Stimulated activated effector memory CD8-positive, alpha-beta T cell treated with anti-CD3 and anti-CD28 coated beads, Interleukin-12 subunit alpha, Interleukin-12 subunit beta, amount 100 ng/mL, for 72 hours (primary cell): ENCODE results near the gene TMEM30A.
A peak's percentile ranks its signal among the peaks of the same experiment; 100 is the strongest.

Experiments used
- ATAC-seq: fragments of 150-1000 bp; cut with Tn5 transposase; 2 replicates; pipeline ENCODE4 v1.10.0; 2021
- DNase-seq, 2 donors: peaks; one replicate each; pipeline ENCODE4 v3.0.0; 2021 to 2022; ENCODE audit warnings: low spot score in 2 of 2
- H3K27ac Mint-ChIP-seq: one replicate; pipeline ENCODE4 v1.8.0; 2022; ENCODE audit warnings: mild to moderate bottlenecking, mixed read lengths
- H3K36me3 Mint-ChIP-seq: one replicate; pipeline ENCODE4 v1.8.0; 2022; ENCODE audit warnings: mild to moderate bottlenecking, mixed read lengths
- H3K4me1 Mint-ChIP-seq: one replicate; pipeline ENCODE4 v1.8.0; 2022; ENCODE audit warnings: mixed read lengths
- H3K4me3 Mint-ChIP-seq: one replicate; pipeline ENCODE4 v1.8.0; 2022; ENCODE audit warnings: mild to moderate bottlenecking, mixed read lengths
- H3K9me3 Mint-ChIP-seq: one replicate; pipeline ENCODE4 v1.8.0; 2022; ENCODE audit warnings: mixed read lengths

TMEM30A gene

DNA sequence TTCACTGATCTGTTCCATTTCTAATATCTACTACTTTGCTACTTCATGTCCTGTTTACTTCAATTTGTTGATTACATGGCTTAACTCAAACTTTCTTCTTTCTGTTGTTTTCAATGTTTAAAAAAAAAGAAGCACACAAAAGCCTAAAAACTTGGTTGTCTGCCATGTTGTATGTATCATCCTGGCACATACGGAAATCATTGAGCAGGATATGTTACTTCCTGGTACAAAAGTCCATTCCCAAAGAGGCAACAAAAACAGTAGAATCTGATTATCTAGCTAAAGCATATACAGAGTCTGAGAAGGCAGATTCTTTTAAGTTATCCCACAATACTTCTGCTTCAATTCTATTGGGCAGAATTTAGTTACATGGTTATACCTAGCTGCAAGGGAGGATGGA is 64.2 kb downstream of the TMEM30A start:
- Mint-ChIP-seq H3K27ac (no peak overlapping the region), H3K9me3 (no peaks in the 10 kb centered on the region), H3K4me1 (no peaks in the 10 kb centered on the region), H3K36me3 (no peaks in the 10 kb centered on the region), H3K4me3 (no peak overlapping the region)
- DNase-seq, result no peak
- ATAC-seq, result no peak

DNA sequence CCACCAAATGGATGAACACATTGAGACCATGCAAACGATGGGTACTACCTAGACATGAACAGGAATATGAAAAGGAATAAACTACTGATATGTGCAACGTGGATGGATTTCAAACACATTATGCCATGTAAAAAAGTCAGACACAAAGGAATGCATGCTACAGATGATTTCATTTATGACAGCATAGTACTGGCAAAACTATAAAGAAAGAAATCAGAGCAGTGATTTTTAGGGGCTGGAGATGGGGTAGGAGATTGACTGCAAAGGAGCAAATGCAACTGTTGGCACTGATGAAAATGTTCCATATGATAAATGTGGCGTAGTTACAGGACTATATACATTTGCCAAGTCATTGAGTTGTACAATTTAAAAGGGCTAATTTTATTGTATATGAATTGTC is 65.3 kb downstream of the TMEM30A start:
- H3K27ac Mint-ChIP-seq, result no peak overlapping the region
- no peaks in the 10 kb centered on the region for H3K9me3 Mint-ChIP-seq

DNA sequence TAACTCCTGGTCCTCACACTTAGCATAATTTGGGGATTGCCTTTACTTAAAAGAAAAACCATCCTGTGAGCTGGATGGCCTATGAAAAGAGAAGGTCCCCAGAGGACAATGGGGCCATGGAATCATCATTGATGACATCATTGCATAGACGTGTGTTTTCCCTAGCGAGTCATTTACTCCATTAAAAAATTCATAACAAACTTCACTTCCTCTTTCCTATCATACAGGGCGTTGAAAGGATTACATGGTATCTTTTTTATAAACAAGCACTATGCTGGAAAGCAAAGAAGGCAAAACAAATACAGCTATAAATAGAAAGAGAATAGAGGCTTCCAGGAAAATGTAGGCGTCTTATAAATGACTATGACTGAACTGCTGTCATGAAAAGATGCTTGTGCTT is 67.4 kb downstream of the TMEM30A start:
- H3K4me3 Mint-ChIP-seq, result no peak overlapping the region
- H3K36me3 Mint-ChIP-seq, result no peaks in the 10 kb centered on the region
- no peak overlapping the region for H3K27ac Mint-ChIP-seq
- no peaks in the 10 kb centered on the region for H3K9me3 Mint-ChIP-seq
- peak; percentile 66 for ATAC-seq
- no peak for DNase-seq
- H3K4me1 Mint-ChIP-seq, result no peaks in the 10 kb centered on the region

More for the DNA sequence above, 65.3 kb downstream of the TMEM30A start:
- H3K4me3 Mint-ChIP-seq, result no peak overlapping the region
- DNase-seq (no peak), ATAC-seq (no peak)
- no peaks in the 10 kb centered on the region for H3K36me3 Mint-ChIP-seq
- H3K4me1 Mint-ChIP-seq, result no peaks in the 10 kb centered on the region

DNA sequence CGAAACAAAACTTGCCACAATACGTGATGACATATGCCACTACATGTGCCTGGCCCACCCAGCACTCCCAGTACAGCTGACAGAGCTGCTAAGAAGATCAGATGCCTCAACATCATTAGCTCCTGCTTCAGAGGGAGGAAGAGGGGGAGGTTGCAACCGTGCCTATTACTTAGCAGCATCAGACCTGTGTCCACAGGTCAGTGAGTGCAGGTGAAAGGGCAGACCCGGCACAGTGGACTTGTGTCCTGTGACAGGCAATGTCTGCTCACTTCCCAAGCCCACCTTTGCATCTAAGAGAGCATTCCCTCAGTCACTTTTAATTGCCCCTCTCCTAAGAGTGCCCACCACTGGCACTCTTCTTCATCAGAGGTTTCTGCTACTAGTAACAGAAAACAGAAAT is 69.3 kb downstream of the TMEM30A start:
- no peak overlapping the region for H3K4me3 Mint-ChIP-seq
- H3K36me3 Mint-ChIP-seq, result no peaks in the 10 kb centered on the region

DNA sequence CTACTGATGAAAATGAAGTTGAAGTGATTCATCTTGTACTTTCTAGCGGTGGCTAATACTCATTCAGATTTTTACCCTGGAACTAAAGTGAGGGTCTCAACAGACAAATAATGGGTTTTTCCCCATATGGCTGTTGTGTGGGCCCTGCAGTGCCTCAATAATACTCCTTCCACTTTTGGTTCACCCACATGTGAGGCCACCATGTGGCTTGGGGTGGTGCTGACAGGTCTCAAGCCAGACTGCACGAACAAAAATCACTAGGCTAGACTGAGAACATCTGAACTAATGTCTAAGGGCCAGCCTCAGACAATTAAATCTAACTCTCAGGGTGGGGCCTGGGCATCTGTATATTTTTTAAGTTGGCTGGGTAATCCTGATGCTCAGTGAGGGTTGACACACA is 70.9 kb downstream of the TMEM30A start:
- no peaks in the 10 kb centered on the region for H3K9me3 Mint-ChIP-seq
- peaks cover 11% of the 10 kb centered on the region for H3K4me1 Mint-ChIP-seq
- H3K36me3 Mint-ChIP-seq, result no peaks in the 10 kb centered on the region
- H3K27ac Mint-ChIP-seq, result no peak overlapping the region
- DNase-seq, result no peak
- H3K4me3 Mint-ChIP-seq, result no peak overlapping the region
- ATAC-seq, result peak; percentile 67

More for the DNA sequence above, 69.3 kb downstream of the TMEM30A start:
- DNase-seq (no peak), ATAC-seq (no peak)
- H3K27ac Mint-ChIP-seq, result no peak overlapping the region
- H3K9me3 Mint-ChIP-seq, result no peaks in the 10 kb centered on the region
- peaks cover 5% of the 10 kb centered on the region for H3K4me1 Mint-ChIP-seq

DNA sequence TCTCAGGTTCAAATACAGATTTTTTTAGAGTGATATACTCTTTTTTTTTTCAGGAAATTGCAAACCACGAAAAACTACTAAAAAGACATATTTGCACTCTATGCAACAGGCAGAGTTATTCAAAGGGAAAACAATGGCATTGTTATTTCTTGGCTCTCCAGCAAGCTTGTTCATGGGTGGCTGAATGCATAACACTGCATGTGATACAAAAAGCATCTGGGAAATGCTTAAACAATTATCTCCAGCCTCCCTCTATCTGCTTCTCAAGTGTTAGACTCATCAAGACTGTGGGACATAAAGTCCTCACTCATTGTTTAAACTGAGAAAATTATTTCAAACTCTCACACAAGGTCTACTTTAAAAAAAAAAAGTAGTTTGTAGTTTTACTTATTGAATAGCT is 71.5 kb downstream of the TMEM30A start:
- Mint-ChIP-seq H3K4me3 (no peak overlapping the region), H3K9me3 (no peaks in the 10 kb centered on the region), H3K27ac (no peak overlapping the region), H3K4me1 (peaks cover 17% of the 10 kb centered on the region), H3K36me3 (no peaks in the 10 kb centered on the region)
- DNase-seq (no peak), ATAC-seq (no peak)

DNA sequence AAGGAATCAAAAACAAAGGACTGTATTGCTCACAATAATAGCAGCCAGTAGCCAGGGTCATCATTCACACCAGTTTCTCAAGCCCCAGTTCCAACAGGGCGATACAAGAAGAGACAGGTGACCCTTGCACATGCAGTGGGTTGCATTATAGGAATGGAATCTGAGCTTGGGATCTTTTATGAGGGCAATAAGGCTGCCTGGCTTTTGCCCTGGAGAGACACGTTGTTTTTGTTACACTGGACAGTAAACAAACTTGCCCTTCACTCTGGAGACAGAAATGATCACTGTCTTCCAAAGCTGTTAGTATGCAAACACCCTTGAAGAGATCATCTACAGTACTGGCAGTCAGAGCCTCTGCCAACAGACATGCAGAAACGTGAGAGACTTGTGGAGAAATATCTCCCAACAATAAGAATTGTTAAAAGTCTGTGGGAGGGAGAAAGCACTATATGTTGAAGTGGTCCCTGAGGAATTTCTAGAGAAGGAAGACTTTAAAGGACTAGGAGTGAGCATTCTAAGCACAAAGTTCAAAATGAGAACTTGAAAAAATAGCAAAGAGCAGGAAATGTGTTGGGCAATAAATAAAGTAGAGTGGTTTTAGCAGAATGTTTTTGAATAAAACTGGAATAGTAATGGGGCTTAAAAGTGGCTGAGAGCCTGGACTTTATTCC is 72.5 kb downstream of the TMEM30A start:
- DNase-seq, result no peak
- peaks cover 26% of the 10 kb centered on the region for H3K4me1 Mint-ChIP-seq
- H3K36me3 Mint-ChIP-seq, result no peaks in the 10 kb centered on the region
- H3K9me3 Mint-ChIP-seq, result no peaks in the 10 kb centered on the region
- H3K4me3 Mint-ChIP-seq, result no peak overlapping the region
- no peak overlapping the region for H3K27ac Mint-ChIP-seq
- ATAC-seq, result no peak

DNA sequence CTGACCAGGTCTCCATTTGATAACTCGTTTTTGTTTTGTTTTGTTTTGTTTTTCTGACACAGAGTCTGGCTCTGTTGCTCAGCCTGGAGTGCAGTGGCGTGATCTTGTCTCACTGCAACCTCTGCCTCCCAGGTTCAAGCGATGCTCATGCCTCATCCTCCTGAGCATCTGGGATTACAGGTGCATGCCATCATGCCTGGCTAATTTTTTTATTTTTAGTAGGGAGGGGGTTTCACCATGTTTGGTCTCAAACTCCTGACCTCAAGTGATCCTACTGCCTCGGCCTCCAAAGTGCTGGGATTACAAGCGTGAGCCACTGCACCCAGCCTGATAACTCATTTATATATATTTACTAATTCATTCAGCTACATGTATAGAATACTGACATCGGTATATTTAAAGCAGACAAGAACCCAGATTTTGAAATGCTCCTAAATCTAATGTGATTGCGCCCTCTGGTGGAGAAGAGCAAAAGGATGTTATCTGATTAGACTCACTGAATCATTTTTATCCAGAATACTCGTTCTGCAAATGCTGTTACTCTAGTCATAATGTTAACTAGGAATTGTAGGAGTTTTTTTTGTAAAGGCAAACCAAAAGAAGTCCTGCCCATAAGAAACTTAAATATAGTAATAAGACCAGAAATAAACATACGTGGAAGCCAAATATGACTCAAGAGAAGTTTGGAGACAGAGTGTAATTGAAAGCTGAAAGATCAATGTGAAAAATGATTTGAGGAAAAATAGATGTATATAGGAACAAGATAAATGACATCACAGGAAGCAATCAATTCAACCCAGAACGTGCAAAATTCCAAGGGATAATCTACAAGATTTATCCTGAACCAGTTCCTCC is 73.5 kb downstream of the TMEM30A start:
- H3K4me1 Mint-ChIP-seq, result peaks cover 35% of the 10 kb centered on the region
- H3K27ac Mint-ChIP-seq, result no peak overlapping the region
- H3K9me3 Mint-ChIP-seq, result no peaks in the 10 kb centered on the region
- ATAC-seq (no peak), DNase-seq (peak; percentile 36 to 58)
- no peak overlapping the region for H3K4me3 Mint-ChIP-seq
- H3K36me3 Mint-ChIP-seq, result no peaks in the 10 kb centered on the region

DNA sequence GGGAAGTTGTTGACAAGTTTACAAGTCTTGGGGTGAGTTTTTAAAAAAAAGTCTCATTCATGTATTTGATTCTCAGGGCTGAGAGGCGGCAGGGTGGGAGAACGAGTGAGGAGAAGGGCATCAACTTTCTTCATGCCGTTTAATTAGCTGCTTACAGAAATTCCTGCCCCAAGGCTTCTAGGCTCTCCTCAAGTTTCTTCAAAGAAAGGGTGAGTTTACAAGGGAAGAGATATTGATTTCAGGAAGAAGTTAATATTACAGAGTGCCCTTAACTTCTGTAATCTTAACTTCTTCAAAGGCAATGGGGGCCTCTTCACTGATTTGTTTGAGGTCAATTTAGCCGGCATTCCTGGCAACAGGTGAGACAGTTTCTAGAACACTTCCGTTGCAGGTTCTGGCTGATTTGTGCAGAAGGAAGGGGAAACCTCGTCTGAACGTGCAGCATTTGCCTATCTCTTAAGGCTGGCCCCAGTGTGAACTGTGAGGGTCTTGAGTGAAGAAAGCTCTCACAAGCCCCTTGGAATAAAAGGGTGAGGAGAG is 75.3 kb downstream of the TMEM30A start:
- H3K9me3 Mint-ChIP-seq, result no peaks in the 10 kb centered on the region
- no peak for ATAC-seq

DNA sequence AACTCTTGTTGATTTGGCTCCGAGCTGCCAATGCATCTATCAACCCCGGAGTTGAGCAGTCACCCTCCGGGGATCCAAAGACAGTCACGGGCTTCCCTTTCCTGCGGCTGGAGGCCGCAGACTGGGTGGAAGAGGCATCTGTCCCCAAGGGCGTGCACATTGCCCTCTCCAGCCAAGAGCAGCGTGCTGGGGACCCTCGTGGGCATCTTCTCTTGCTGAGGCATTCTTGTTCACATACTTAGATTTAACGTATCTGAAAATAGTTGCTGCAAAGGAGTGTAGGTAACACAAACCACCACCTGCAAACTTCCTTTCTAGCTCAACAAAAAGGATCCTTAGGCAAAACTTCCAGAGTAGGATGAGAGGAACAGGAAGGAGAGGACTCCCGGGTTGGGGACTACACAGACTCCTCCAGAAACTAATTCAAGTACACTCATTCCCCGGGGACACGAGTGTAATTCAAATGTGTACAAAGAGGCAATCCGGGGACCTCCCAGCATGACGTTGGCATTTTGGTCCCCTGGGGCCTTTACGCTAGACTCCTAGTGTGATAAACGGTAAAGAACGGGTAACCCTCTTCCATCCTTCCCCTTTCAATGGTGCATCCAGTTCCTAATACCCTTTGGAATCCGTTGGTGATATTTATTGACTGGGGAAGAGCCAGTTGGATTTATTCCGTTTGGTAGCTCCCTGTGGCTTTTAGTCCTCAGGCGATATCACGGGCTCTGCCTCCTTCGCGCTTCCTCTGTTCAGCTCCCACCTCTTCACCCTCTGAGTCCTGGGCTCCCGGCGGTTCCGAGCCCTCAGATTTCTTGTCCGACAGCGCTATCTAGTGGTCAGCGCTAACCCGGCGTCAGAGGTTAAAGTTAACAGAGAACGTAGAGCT is 76.1 kb downstream of the TMEM30A start:
- H3K36me3 Mint-ChIP-seq, result no peaks in the 10 kb centered on the region
- DNase-seq, result peak; percentile 79 to 92
- peak overlapping the region; percentile 15 for H3K27ac Mint-ChIP-seq
- peaks cover 54% of the 10 kb centered on the region for H3K4me1 Mint-ChIP-seq
- H3K9me3 Mint-ChIP-seq, result no peaks in the 10 kb centered on the region
- ATAC-seq, result peak; percentile 83
- H3K4me3 Mint-ChIP-seq, result peak overlapping the region; percentile 62

More for the DNA sequence above, 75.3 kb downstream of the TMEM30A start:
- DNase-seq, result no peak
- peak overlapping the region; percentile 62 for H3K4me3 Mint-ChIP-seq
- H3K27ac Mint-ChIP-seq, result peak overlapping the region; percentile 15
- H3K36me3 Mint-ChIP-seq, result no peaks in the 10 kb centered on the region
- peaks cover 54% of the 10 kb centered on the region for H3K4me1 Mint-ChIP-seq

DNA sequence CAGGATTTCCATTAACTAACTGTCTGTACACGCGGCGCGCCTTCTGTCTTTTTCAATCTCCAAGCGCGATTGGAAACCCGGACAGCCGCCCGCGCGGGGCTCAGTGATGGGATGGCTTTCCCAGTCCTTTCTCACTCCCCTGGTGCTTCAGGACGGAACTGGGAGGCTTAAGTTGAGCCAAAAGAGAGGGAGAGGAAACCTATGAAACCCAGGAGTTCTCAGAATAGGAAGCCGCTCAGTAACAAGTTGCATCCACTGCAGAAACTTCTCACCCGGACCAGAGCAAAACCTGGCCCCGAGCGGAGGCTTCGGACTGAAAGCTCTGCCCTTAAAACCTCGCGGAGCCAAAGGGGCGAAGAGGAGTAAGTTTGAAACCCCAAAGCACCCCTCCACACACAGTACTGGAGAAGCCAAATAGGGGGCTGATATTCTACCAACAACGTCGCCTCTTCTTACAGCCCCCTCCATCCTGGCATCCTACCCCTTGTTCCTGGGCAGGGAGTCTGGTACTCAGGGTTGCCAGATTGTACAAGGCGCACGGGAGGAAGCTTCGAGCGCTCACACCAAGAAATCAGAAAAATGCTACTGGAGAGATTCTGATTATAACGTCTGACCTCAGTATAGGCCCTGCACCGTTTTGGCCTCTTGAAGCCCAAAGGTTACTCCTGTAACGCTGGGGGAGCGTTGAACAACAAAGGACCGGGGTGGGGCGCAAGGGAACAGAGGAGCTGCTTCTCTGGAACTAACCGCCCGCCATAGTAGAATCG is 77.8 kb downstream of the TMEM30A start:
- Mint-ChIP-seq H3K27ac (peak overlapping the region; percentile 9), H3K36me3 (no peaks in the 10 kb centered on the region), H3K4me3 (peak overlapping the region; percentile 62), H3K4me1 (peaks cover 63% of the 10 kb centered on the region), H3K9me3 (no peaks in the 10 kb centered on the region)
- ATAC-seq (no peak), DNase-seq (no peak)

DNA sequence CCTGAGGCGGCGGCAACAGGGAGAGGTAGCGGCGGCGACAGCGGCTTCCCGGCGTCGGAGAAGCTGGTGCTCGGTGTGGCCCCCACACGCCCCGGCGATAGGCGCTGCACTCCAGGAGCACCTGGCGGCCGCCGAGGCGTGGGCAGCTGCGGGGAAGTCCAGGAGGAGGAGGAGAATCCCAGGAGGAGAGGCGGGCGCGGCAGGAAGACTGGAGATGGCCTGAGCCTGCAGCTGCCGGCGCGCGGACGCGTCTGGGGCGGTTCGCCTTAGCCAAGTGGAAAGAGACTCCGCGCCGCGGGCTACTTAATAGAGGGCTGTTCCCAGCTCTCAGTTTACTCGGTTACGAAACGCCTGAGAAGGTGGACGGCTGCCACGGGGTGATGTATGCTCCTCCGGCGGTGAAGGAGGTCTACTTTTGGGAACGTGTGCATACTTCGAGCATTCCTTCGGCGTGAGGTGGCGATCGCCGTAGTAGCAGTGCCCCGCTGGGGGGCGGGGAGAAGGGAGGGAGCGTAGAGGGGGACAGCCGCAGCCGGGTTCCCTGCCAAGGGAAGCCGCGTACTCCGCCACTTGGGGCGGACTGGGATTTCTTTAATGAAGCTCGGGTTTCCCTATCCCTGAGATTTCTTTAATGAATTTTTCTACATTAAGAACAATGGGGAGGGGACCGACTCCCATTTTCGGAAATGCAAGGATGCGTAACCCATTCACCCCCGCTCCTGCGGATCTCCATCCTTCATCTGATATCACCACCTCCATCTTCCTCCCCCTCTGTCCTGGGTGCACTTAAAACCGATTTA is 78.6 kb downstream of the TMEM30A start, which contains the start of gene COL12A1:
COL12A1 (minus strand) TSS at position 278 of the 800 bp plus-strand sequence. CDS start 3,261 bp downstream, outside the sequence.
- Mint-ChIP-seq H3K9me3 (no peaks in the 10 kb centered on the region), H3K4me3 (peak within 1 kb of the TSS; percentile 62), H3K27ac (peak within 1 kb of the TSS; percentile 9), H3K4me1 (peaks cover 58% of the 10 kb centered on the region), H3K36me3 (no peaks in the 10 kb centered on the region)
- ATAC-seq (no peak), DNase-seq (peak in 1 of 2 donors; percentile 60)

DNA sequence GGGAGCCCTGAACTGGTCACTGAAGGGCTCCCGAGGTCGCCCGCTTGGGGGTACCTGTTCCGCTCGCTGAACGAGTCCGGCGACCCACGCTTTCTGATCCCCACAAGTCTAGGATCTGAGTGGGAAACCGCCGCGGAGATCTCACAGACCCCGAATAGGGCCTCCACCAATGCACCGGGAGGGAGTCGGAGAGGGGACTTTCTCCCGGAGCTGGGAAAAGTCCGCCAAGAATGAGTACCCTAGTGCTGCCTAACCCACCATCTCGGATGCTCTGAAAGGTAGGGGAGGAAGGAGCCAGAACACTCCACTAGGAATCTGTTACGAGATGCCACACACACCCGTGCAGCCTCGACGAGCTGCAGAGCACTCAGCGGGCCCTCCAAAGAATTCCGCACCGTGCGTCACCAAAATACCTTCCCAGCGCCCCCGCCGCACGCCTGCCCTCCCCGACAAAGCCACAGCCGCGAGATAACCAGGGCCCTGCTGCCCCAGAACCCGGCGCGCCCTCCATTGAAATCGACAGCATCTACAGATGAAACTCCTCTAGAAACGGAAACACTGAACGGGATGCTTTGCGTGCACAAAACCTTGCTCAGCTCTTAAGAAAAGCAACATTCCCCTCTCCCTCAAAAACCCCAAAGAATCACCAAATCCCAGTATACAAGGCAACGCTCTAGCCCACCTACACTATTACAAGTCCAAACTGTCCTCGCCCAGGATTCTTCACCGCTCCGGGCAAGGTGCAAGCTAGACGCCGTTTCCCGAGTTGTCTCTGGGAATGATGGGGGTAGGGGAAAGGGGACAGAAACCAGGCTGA is 79.4 kb downstream of the TMEM30A start:
- no peaks in the 10 kb centered on the region for H3K36me3 Mint-ChIP-seq
- no peak overlapping the region for H3K27ac Mint-ChIP-seq
- ATAC-seq (no peak), DNase-seq (no peak)
- peaks cover 58% of the 10 kb centered on the region for H3K4me1 Mint-ChIP-seq
- H3K4me3 Mint-ChIP-seq, result peak overlapping the region; percentile 62
- H3K9me3 Mint-ChIP-seq, result no peaks in the 10 kb centered on the region
